ENCODE results near the gene MEIS1. TPM values are rescaled to one million over a fixed set of nuclear protein-coding genes. Genes with fewer than 3 reads are reported as not detected.
A peak's percentile ranks its signal among the peaks of the same experiment; 100 is the strongest.

MEIS1 gene
- total RNA-seq, 1 experiment from 2014 or later: 4.4 TPM

GRCh38 chr2:66497431-66498288 lies 62.7 kb downstream of the MEIS1 start:
- H3K4me1 Mint-ChIP-seq (ENCODE audit: insufficient read depth, unreplicated experiment): peaks cover 50% of the 10 kb centered on the region
- H3K9me3 Mint-ChIP-seq (ENCODE audit: unreplicated experiment): no peaks in the 10 kb centered on the region
- peak; percentile 7 for DNase-seq (ENCODE audit: unreplicated experiment)
- TF ChIP-seq CTCF (IDR thresholded peaks at IDR 0.05; ENCODE audit: unreplicated experiment): no peak
- H3K36me3 Mint-ChIP-seq (ENCODE audit: insufficient read depth, unreplicated experiment): peaks cover 5% of the 10 kb centered on the region
- POLR2A ChIA-PET: interaction anchor here (0.7 to 3.1 kb wide), 6 partner anchors 11 to 76 kb away, joined by 3 to 13 read pairs (median 4); partner anchors contain the start of gene MEIS1
- no peaks in the 10 kb centered on the region for H3K27me3 Mint-ChIP-seq (ENCODE audit: insufficient read depth, unreplicated experiment)
- intact Hi-C loops (cut with micrococcal nuclease): no loop called here
- CTCF ChIA-PET: interaction anchor here (0.5 to 1.5 kb wide), 6 partner anchors 12 to 1162 kb away, joined by 3 to 5 read pairs (median 3); no protein-coding TSS in a partner anchor
- H3K27ac Mint-ChIP-seq (ENCODE audit: low read depth, unreplicated experiment): peak overlapping the region; percentile 85
- H3K4me3 Mint-ChIP-seq (ENCODE audit: unreplicated experiment): no peak overlapping the region
- no TSS peak for BruUV-seq (replicated peaks)

- no peaks in the 10 kb centered on the region for H3K9me3 Mint-ChIP-seq (ENCODE audit: unreplicated experiment)
- no peak for DNase-seq (ENCODE audit: unreplicated experiment)
- intact Hi-C loops (cut with micrococcal nuclease): no loop called here
- CTCF ChIA-PET: interaction anchor here (0.5 to 1.5 kb wide), 6 partner anchors 11 to 1162 kb away, joined by 3 to 5 read pairs (median 4); no protein-coding TSS in a partner anchor
- BruUV-seq (replicated peaks): no TSS peak
- peaks cover 48% of the 10 kb centered on the region for H3K4me1 Mint-ChIP-seq (ENCODE audit: insufficient read depth, unreplicated experiment)
- TF ChIP-seq CTCF (IDR thresholded peaks at IDR 0.05; ENCODE audit: unreplicated experiment): no peak
- no peak overlapping the region for H3K27ac Mint-ChIP-seq (ENCODE audit: low read depth, unreplicated experiment)
- peaks cover 13% of the 10 kb centered on the region for H3K36me3 Mint-ChIP-seq (ENCODE audit: insufficient read depth, unreplicated experiment)
- no peaks in the 10 kb centered on the region for H3K27me3 Mint-ChIP-seq (ENCODE audit: insufficient read depth, unreplicated experiment)
- POLR2A ChIA-PET: interaction anchor here (0.6 to 3.1 kb wide), 6 partner anchors 10 to 1622 kb away, joined by 3 to 13 read pairs (median 4); partner anchors contain the start of gene MEIS1
- no peak overlapping the region for H3K4me3 Mint-ChIP-seq (ENCODE audit: unreplicated experiment)
These were observed 63.5 kb downstream of the MEIS1 start for GRCh38 chr2:66498289-66498975.

- no peak overlapping the region for H3K4me3 Mint-ChIP-seq (ENCODE audit: unreplicated experiment)
- intact Hi-C loops (cut with micrococcal nuclease): no loop called here
- H3K4me1 Mint-ChIP-seq (ENCODE audit: insufficient read depth, unreplicated experiment): peaks cover 22% of the 10 kb centered on the region
- CTCF ChIA-PET: interaction anchor here (1.4 kb wide), 1 partner anchor 65 kb away, joined by 5 read pairs; no protein-coding TSS in a partner anchor
- H3K36me3 Mint-ChIP-seq (ENCODE audit: insufficient read depth, unreplicated experiment): peaks cover 13% of the 10 kb centered on the region
- no peaks in the 10 kb centered on the region for H3K9me3 Mint-ChIP-seq (ENCODE audit: unreplicated experiment)
- H3K27me3 Mint-ChIP-seq (ENCODE audit: insufficient read depth, unreplicated experiment): no peaks in the 10 kb centered on the region
- DNase-seq (ENCODE audit: unreplicated experiment): no peak
- BruUV-seq (replicated peaks): no TSS peak
- no peak overlapping the region for H3K27ac Mint-ChIP-seq (ENCODE audit: low read depth, unreplicated experiment)
- TF ChIP-seq CTCF (IDR thresholded peaks at IDR 0.05; ENCODE audit: unreplicated experiment): no peak
- POLR2A ChIA-PET: interaction anchor here (0.5 to 0.7 kb wide), 2 partner anchors 59 to 700 kb away, joined by 3 read pairs; no protein-coding TSS in a partner anchor
These were observed 66.3 kb downstream of the MEIS1 start for GRCh38 chr2:66501267-66501666.

- ChIA-PET CTCF (no interaction called here), POLR2A (interaction anchor here (0.9 to 1.0 kb wide), 3 partner anchors 14 to 431 kb away, joined by 3 read pairs; no protein-coding TSS in a partner anchor)
- Mint-ChIP-seq H3K4me1 (ENCODE audit: insufficient read depth, unreplicated experiment) (peaks cover 11% of the 10 kb centered on the region), H3K4me3 (ENCODE audit: unreplicated experiment) (no peak overlapping the region), H3K9me3 (ENCODE audit: unreplicated experiment) (no peaks in the 10 kb centered on the region), H3K27me3 (ENCODE audit: insufficient read depth, unreplicated experiment) (no peaks in the 10 kb centered on the region), H3K27ac (ENCODE audit: low read depth, unreplicated experiment) (no peak overlapping the region), H3K36me3 (ENCODE audit: insufficient read depth, unreplicated experiment) (peaks cover 20% of the 10 kb centered on the region)
- no peak for DNase-seq (ENCODE audit: unreplicated experiment)
- TF ChIP-seq CTCF (IDR thresholded peaks at IDR 0.05; ENCODE audit: unreplicated experiment): no peak
- BruUV-seq (replicated peaks): no TSS peak
- intact Hi-C loops (cut with micrococcal nuclease): no loop called here
These were observed 71.3 kb downstream of the MEIS1 start for GRCh38 chr2:66506265-66506664.
